COLO668 (cell line): ENCODE results near the gene UGT1A1.

Source experiments
- DNase-seq: peaks from one replicate; lab custom pipeline; 2025; ENCODE audit not compliant: unreplicated experiment; lab: John Stamatoyannopoulos, UW

UGT1A1 gene

GRCh38 chr2:233756429-233757081 is 3.5 kb upstream of the UGT1A1 start:
- DNase-seq = no peak

GRCh38 chr2:233758141-233758540 is 1.9 kb upstream of the UGT1A1 start:
- DNase-seq = no peak

GRCh38 chr2:233758849-233759248 is 1.2 kb upstream of the UGT1A1 start:
- no peak for DNase-seq

GRCh38 chr2:233761040-233761769 is 1.1 kb downstream of the UGT1A1 start:
- no peak for DNase-seq

- no peak for DNase-seq
Measured at GRCh38 chr2:233764264-233764663, 4.2 kb downstream of the UGT1A1 start.

GRCh38 chr2:233764761-233765160 is 4.7 kb downstream of the UGT1A1 start:
- DNase-seq = no peak

- no peak for DNase-seq
Measured at GRCh38 chr2:233766416-233766815, 6.3 kb downstream of the UGT1A1 start.

GRCh38 chr2:233768076-233768475 is 8.0 kb downstream of the UGT1A1 start:
- DNase-seq = no peak

GRCh38 chr2:233769260-233769659 is 9.2 kb downstream of the UGT1A1 start:
- DNase-seq = no peak

- no peak for DNase-seq
Measured at GRCh38 chr2:233772153-233772552, 12.1 kb downstream of the UGT1A1 start.

- no peak for DNase-seq
Measured at GRCh38 chr2:233772583-233772982, 12.5 kb downstream of the UGT1A1 start.

GRCh38 chr2:233773854-233774253 is 13.8 kb downstream of the UGT1A1 start:
- no peak for DNase-seq

GRCh38 chr2:233775414-233775813 is 15.3 kb downstream of the UGT1A1 start:
- no peak for DNase-seq

- no peak for DNase-seq
Measured at GRCh38 chr2:233778030-233778429, 18.0 kb downstream of the UGT1A1 start, which contains the start of gene MROH2A. Gene MROH2A (plus strand): TSS chr2:233778330. CDS start chr2:233779359, 1,029 bp downstream.

- DNase-seq = no peak
Measured at GRCh38 chr2:233779722-233780121, 19.7 kb downstream of the UGT1A1 start.

- no peak for DNase-seq
Measured at GRCh38 chr2:233780771-233781170, 20.7 kb downstream of the UGT1A1 start.

GRCh38 chr2:233789554-233789953 is 29.5 kb downstream of the UGT1A1 start:
- no peak for DNase-seq

GRCh38 chr2:233791151-233791882 is 31.2 kb downstream of the UGT1A1 start:
- no peak for DNase-seq

GRCh38 chr2:233791883-233792329 is 31.8 kb downstream of the UGT1A1 start:
- no peak for DNase-seq

- no peak for DNase-seq
Measured at GRCh38 chr2:233792720-233793119, 32.6 kb downstream of the UGT1A1 start.

GRCh38 chr2:233793465-233794127 is 33.5 kb downstream of the UGT1A1 start:
- DNase-seq = no peak
